K562 (cell line): ENCODE measurements around the gene PSMB7. TPM values are rescaled to one million over a fixed set of nuclear protein-coding genes. Genes with fewer than 3 reads are reported as not detected.

Source experiments
- ATAC-seq: fragments of 200-7000 bp; cut with Tn5 transposase; 3 replicates; pipeline ENCODE4 v1.9.1; 2020; ENCODE audit warnings: moderate library complexity
- BruUV-seq: library from RNA; stranded (reverse); fragments of 400-500 nt; replicated peaks from 2 replicates; lab custom pipeline; 2021; lab: Mats Ljungman, UMichigan
- CTCF ChIA-PET: fragments of 300-600 bp; formaldehyde crosslinking; extraction: SDS; loops from one replicate; lab custom pipeline; 2021; ENCODE audit warnings: low intra/inter-chr PET ratio; lab: Yijun Ruan, JAX
- POLR2A ChIA-PET: fragments of 300-600, 350-650 bp; sonication (Branson Sonifier 250); formaldehyde crosslinking; extraction: SDS; loops from one replicate; lab custom pipeline; 2021; ENCODE audit warnings: antibody characterized with exemption, inconsistent platforms; lab: Yijun Ruan, JAX
- DNase-seq, 4 experiments: peaks; one replicate each; pipeline versions ENCODE4 v3.0.0 to v3.0.0-alpha.2; 2011 to 2018; ENCODE audit warnings: low spot score in 3 of 4, mixed read lengths in 3 of 4; ENCODE audit errors: extremely low read depth in 1 of 4
- FAIRE-seq: peaks from 2 replicates; lab custom pipeline; 2011; peaks lifted over from hg19 to GRCh38; lab: Jason Lieb, UNC
- H2AFZ ChIP-seq: 2 replicates; pipeline ENCODE4 v1.6.0; 2011; ENCODE audit warnings: low read depth, low read length, control low read depth, inconsistent platforms
- H3K27ac ChIP-seq: fragments of 200-600 bp; 3 replicates; pipeline ENCODE4 v1.8.0; 2011; ENCODE audit warnings: low read depth, mild to moderate bottlenecking, control low read depth, inconsistent platforms, low read length, moderate library complexity, mixed read lengths; ENCODE audit errors: extremely low read depth
- H3K27me3 ChIP-seq, 2 experiments: fragments of 300-600 bp in 1 of 2; 2 replicates in 1 of 2; 3 replicates in 1 of 2; pipeline versions ENCODE4 v1.6.0 to v1.8.0; 2011; ENCODE audit warnings: inconsistent platforms in 2 of 2, low read length in 2 of 2, mild to moderate bottlenecking in 1 of 2, mixed read lengths in 1 of 2, moderate library complexity in 1 of 2; ENCODE audit not compliant: control insufficient read depth in 2 of 2, insufficient read depth in 2 of 2
- H3K36me3 ChIP-seq: fragments of 300-600 bp; 3 replicates; pipeline ENCODE4 v1.8.0; 2011; ENCODE audit warnings: mild to moderate bottlenecking, low read length, inconsistent platforms; ENCODE audit not compliant: control insufficient read depth, insufficient read depth
- H3K4me1 ChIP-seq, 2 experiments: fragments of 200-600 bp in 1 of 2; replicated peaks in 1 of 2; 2 replicates in 1 of 2; 3 replicates in 1 of 2; pipeline versions ENCODE4 v1.5.1 to v1.8.0; 2011; ENCODE audit warnings: inconsistent platforms in 2 of 2, low read length in 2 of 2, mild to moderate bottlenecking in 1 of 2, mixed read lengths in 1 of 2, moderate library complexity in 1 of 2; ENCODE audit not compliant: control insufficient read depth in 2 of 2, insufficient read depth in 2 of 2
- H3K4me2 ChIP-seq: 2 replicates; pipeline ENCODE4 v1.6.1; 2011; ENCODE audit warnings: low read length, control low read depth, inconsistent platforms, mixed read lengths; ENCODE audit not compliant: insufficient read depth
- H3K4me3 ChIP-seq: fragments of 200-600 bp; sonication (generic), shearing (Covaris generic); 2 replicates; pipeline ENCODE4 v1.5.1; 2016; ENCODE audit warnings: control low read depth, inconsistent platforms
- H3K79me2 ChIP-seq: fragments of 200-600 bp; 3 replicates; pipeline ENCODE4 v1.8.0; 2011; ENCODE audit warnings: low read length, inconsistent platforms; ENCODE audit not compliant: control insufficient read depth, insufficient read depth
- H3K9ac ChIP-seq, 2 experiments: 2 replicates each; pipeline versions ENCODE4 v1.6.0 to v1.6.1; 2011; ENCODE audit warnings: low read depth in 2 of 2, low read length in 2 of 2, control low read depth in 1 of 2, inconsistent platforms in 1 of 2, mild to moderate bottlenecking in 1 of 2, mixed read lengths in 1 of 2; ENCODE audit not compliant: insufficient read depth in 1 of 2
- H3K9me1 ChIP-seq: one replicate; pipeline ENCODE4 v1.6.0; 2011; ENCODE audit warnings: inconsistent platforms, mild to moderate bottlenecking, low read length, moderate library complexity; ENCODE audit not compliant: control insufficient read depth, insufficient read depth
- H3K9me3 ChIP-seq: replicated peaks from 2 replicates; pipeline ENCODE4 v1.5.1; 2011; ENCODE audit warnings: low read depth, low read length, inconsistent platforms; ENCODE audit not compliant: control insufficient read depth, insufficient read depth
- H4K20me1 ChIP-seq: replicated peaks from 2 replicates; pipeline ENCODE4 v1.6.1; 2011; ENCODE audit warnings: low read length, inconsistent platforms, mixed read lengths; ENCODE audit not compliant: control insufficient read depth, insufficient read depth
- ADNP ChIP-seq: fragments of 200-800 bp; sonication (Bioruptor generic); IDR thresholded peaks from 2 replicates; pipeline ENCODE4 v1.6.1; 2016; ENCODE audit warnings: missing genetic modification characterization, missing compliant biosample characterization
- BCOR ChIP-seq: fragments of 450-650 bp; IDR thresholded peaks from 2 replicates; pipeline ENCODE4 v1.6.1; 2016
- BRCA1 ChIP-seq, 2 experiments: fragments of 450-650 bp in 1 of 2; sonication (generic) in 1 of 2; formaldehyde crosslinking in 1 of 2; IDR thresholded peaks; 2 replicates each; pipeline versions ENCODE4 v1.5.0 to v1.6.1; 2017 to 2020; ENCODE audit warnings: mild to moderate bottlenecking in 1 of 2, missing genetic modification reagents in 1 of 2
- CREB5 ChIP-seq: fragments of 250-450 bp; sonication (Bioruptor Pico); IDR thresholded peaks from 2 replicates; pipeline ENCODE4 v1.5.0; 2020; ENCODE audit warnings: mild to moderate bottlenecking
- ESRRB ChIP-seq: fragments of 250-450 bp; sonication (Bioruptor Pico); IDR thresholded peaks from 2 replicates; pipeline ENCODE4 v1.5.0; 2020; ENCODE audit warnings: mild to moderate bottlenecking, moderate library complexity, borderline replicate concordance
- HLTF ChIP-seq: fragments of 450-650 bp; IDR thresholded peaks from 2 replicates; pipeline ENCODE4 v1.6.1; 2016
- JUN ChIP-seq, 2 experiments: sonication (generic) in 1 of 2; formaldehyde crosslinking in 1 of 2; IDR thresholded peaks; 2 replicates each; pipeline versions ENCODE4 v1.6.1 to v1.8.0; 2012 to 2022; ENCODE audit warnings: borderline replicate concordance in 2 of 2, mild to moderate bottlenecking in 2 of 2, improper control_type of control experiment in 1 of 2, low read depth in 1 of 2, low read length in 1 of 2, missing genetic modification reagents in 1 of 2
- PBX2 ChIP-seq, 2 experiments: IDR thresholded peaks in 1 of 2; conservative IDR thresholded peaks in 1 of 2; 2 replicates each; pipeline ENCODE4 v1.6.1; 2016; ENCODE audit warnings: low read depth in 2 of 2, mild to moderate bottlenecking in 1 of 2, missing compliant biosample characterization in 1 of 2, missing genetic modification characterization in 1 of 2, moderate library complexity in 1 of 2
- PML ChIP-seq: IDR thresholded peaks from 2 replicates; pipeline ENCODE4 v1.6.1; 2012; ENCODE audit warnings: low read length, inconsistent platforms
- RBM25 ChIP-seq: fragments of 200-400 bp; formaldehyde crosslinking; IDR thresholded peaks from 2 replicates; pipeline ENCODE4 v1.6.1; 2018; ENCODE audit warnings: low read length, low read depth, moderate library complexity; ENCODE audit not compliant: severe bottlenecking
- RCOR1 ChIP-seq, 2 experiments: IDR thresholded peaks; 2 replicates each; pipeline ENCODE4 v1.6.1; 2012; ENCODE audit warnings: low read depth in 2 of 2, low read length in 2 of 2, borderline replicate concordance in 1 of 2, improper control_type of control experiment in 1 of 2
- RFX7 ChIP-seq: fragments of 250-450 bp; sonication (Bioruptor Pico); IDR thresholded peaks from 2 replicates; pipeline ENCODE4 v1.5.1; 2021; ENCODE audit warnings: mild to moderate bottlenecking
- SMARCA5 ChIP-seq: fragments of 450-650 bp; IDR thresholded peaks from 2 replicates; pipeline ENCODE4 v1.6.1; 2016
- SMARCB1 ChIP-seq: IDR thresholded peaks from 2 replicates; pipeline ENCODE4 v1.6.1; 2011; ENCODE audit warnings: improper control_type of control experiment, low read depth; ENCODE audit not compliant: insufficient read length
- SREBF2 ChIP-seq: sonication (generic); formaldehyde crosslinking; IDR thresholded peaks from 2 replicates; pipeline ENCODE4 v1.4.0; 2020; ENCODE audit warnings: mild to moderate bottlenecking, missing genetic modification reagents
- ZNF140 ChIP-seq: fragments of 250-450 bp; sonication (Bioruptor Pico); IDR thresholded peaks from 2 replicates; pipeline ENCODE4 v1.8.0; 2021; ENCODE audit warnings: moderate library complexity, mild to moderate bottlenecking, inconsistent platforms
- ZNF384 ChIP-seq: IDR thresholded peaks from 2 replicates; pipeline ENCODE4 v1.6.1; 2012; ENCODE audit warnings: low read depth, low read length, improper control_type of control experiment
- ZNF699 ChIP-seq: fragments of 250-450 bp; sonication (Bioruptor Pico); IDR thresholded peaks from 2 replicates; pipeline ENCODE4 v1.8.0; 2021; ENCODE audit warnings: mild to moderate bottlenecking, moderate library complexity; ENCODE audit not compliant: insufficient replicate concordance
- ZNF75A ChIP-seq: fragments of 450-650 bp; formaldehyde crosslinking; IDR thresholded peaks from 2 replicates; pipeline ENCODE4 v1.4.0; 2020; ENCODE audit warnings: mild to moderate bottlenecking
- in situ Hi-C: fragments of 300-500 bp; cut with MboI; formaldehyde crosslinking; loops from 4 replicates; pipeline ENCODE4 v1.15.0; 2018; ENCODE audit warnings: inconsistent platforms, mixed read lengths
- intact Hi-C: fragments of 100-400 bp; cut with micrococcal nuclease; formaldehyde crosslinking; loops from 2 replicates; pipeline ENCODE4 v1.14.2; 2022
- polyA plus RNA-seq, 8 experiments: library from polyadenylated mRNA; depleted of rRNA in 4 of 8; stranded (reverse) in 5 of 8; unstranded in 3 of 8; fragments of >200 nt; fragmentation: Nextera tagmentation in 2 of 8; fragmentation: Illumina TruSeq in 1 of 8; extraction: Ambion mirVana in 2 of 8; extraction: Trizol in 1 of 8; gene quantifications; 2 replicates each; pipeline versions ENCODE4 v1.2.1 to v1.2.3, GENCODE V29; 2011 to 2014; ENCODE audit warnings: inconsistent platforms in 1 of 8, missing spikeins in 1 of 8
- total RNA-seq, 7 experiments: library from RNA; depleted of rRNA in 6 of 7; stranded (reverse); fragments of >200 nt in 6 of 7; fragmentation: Illumina TruSeq in 2 of 7; extraction: Trizol in 2 of 7; gene quantifications; 2 replicates each; pipeline versions ENCODE4 v1.2.1 to v1.2.3, GENCODE V29; 2011 to 2021; ENCODE audit warnings: low replicate concordance in 1 of 7

PSMB7 gene
- total and polyA plus RNA-seq, 9 of the 15 experiments (the other 6 are each of a cell fraction or from before 2014, with no cell fraction given), result 321 to 978 (median 407) TPM

DNA sequence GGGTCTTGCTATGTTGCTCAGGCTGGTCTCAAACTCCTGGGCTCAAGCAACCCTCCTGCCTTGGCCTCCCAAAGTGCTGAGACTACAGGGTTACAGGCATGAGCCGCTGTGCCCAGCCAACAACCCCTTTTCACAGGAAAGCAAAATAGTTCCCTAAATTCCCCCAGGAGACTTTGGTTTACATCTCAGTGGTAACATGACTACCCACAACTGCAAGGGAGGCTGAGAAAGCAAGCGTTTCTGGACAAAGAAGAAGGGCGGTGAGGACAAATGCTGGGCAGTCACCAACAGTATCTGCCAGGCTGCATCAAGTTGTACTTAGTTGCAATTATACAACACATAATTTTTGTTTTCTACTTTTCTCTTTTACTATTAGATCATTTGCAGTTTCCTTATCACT is 27.6 kb upstream of the PSMB7 start (continued):
- no peak for TF ChIP-seq JUN (IDR thresholded peaks at IDR 0.05; ENCODE audit: borderline replicate concordance, low read depth, low read length)
- TF ChIP-seq JUN (CRISPR knock-in tag; IDR thresholded peaks at IDR 0.05; ENCODE audit: borderline replicate concordance), result no peak
- no peak for TF ChIP-seq BRCA1 (IDR thresholded peaks at IDR 0.05)
- no peak for TF ChIP-seq BRCA1 (CRISPR knock-in tag; IDR thresholded peaks at IDR 0.05)
- TF ChIP-seq ZNF699 (CRISPR knock-in tag), result no peak
- no peak for TF ChIP-seq SREBF2
- no peak for TF ChIP-seq RFX7 (CRISPR knock-in tag)

DNA sequence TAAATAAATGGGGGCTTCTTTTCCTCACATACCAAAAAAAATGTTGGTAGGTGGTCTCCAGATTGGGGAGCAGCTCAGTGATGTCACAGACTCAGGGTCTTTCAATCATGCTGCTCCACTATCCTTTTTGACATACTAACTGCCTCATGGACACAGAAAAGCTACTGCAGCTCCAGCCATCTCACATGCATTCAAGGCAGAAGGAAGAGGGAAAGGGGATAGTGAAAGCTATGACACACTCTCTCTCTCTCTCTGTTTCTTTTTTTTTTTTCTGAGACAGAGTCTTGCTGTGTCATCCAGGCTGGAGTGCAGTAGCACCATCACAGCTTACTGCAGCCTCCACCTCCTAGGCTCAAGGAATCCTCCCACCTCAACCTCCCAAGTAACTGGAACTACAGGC is 27.1 kb upstream of the PSMB7 start:
- ATAC-seq, result no peak
- no peak overlapping the region for H3K4me2 ChIP-seq
- no TSS peak for BruUV-seq
- no peak for DNase-seq
- H2AFZ ChIP-seq, result no peak overlapping the region
- H3K9ac ChIP-seq, result no peak overlapping the region
- intact Hi-C loops, result no loop called here
- CTCF ChIA-PET, result no interaction called here
- H3K4me1 ChIP-seq, result peaks cover 0 to 5% of the 10 kb centered on the region in 2 experiments; a peak in 2 of 5 replicates
- H3K36me3 ChIP-seq, result no peaks in the 10 kb centered on the region
- peaks cover 12 to 36% of the 10 kb centered on the region in 2 experiments; a peak in 4 of 5 replicates for H3K27me3 ChIP-seq
- POLR2A ChIA-PET, result no interaction called here
- no peaks in the 10 kb centered on the region for H3K9me1 ChIP-seq
- H3K4me3 ChIP-seq, result no peak overlapping the region
- no peaks in the 10 kb centered on the region; the same call in 1 of the 2 replicates for H4K20me1 ChIP-seq
- H3K27ac ChIP-seq, result no peak overlapping the region
- H3K9me3 ChIP-seq, result no peaks in the 10 kb centered on the region
- no peak for FAIRE-seq
- no peaks in the 10 kb centered on the region for H3K79me2 ChIP-seq
- in situ Hi-C loops, result no loop called here
- TF ChIP-seq ESRRB (CRISPR knock-in tag) (no peak), PML (no peak), PBX2 (CRISPR knock-in tag; IDR thresholded peaks at IDR 0.05; ENCODE audit: low read depth) (no peak), PBX2 (tag; conservative IDR thresholded peaks at IDR 0.05; ENCODE audit: low read depth) (no peak), ZNF140 (no peak), SMARCB1 (no peak), ZNF75A (CRISPR knock-in tag) (no peak), ZNF384 (peak; percentile 84), HLTF (peak; percentile 89), SMARCA5 (peak; percentile 65; the same call in 1 of the 2 replicates), RBM25 (peak; percentile 98), BCOR (peak; percentile 72; the same call in 1 of the 2 replicates), CREB5 (CRISPR knock-in tag) (no peak), ADNP (tag) (peak; percentile 57; the same call in 1 of the 2 replicates), RCOR1 (IDR thresholded peaks at IDR 0.05; ENCODE audit: borderline replicate concordance in 1 of 2, low read depth in 2 of 2, low read length in 2 of 2) (peak in 1 of 2 experiments; percentile 52; a peak in 1 of 4 replicates)
